HL-60 (cell line): ENCODE data around the gene SYCE3.

ENCODE experiments used
- DNase-seq, 2 experiments: peaks; one replicate each; pipeline ENCODE4 v3.0.0-alpha.2; 2010 to 2020; ENCODE audit warnings: low read depth in 1 of 2, low spot score in 1 of 2
- H3K27ac ChIP-seq: fragments of 250-450 bp; sonication (Bioruptor Pico); replicated peaks from 2 replicates; pipeline ENCODE4 v1.5.1; 2020; ENCODE audit warnings: mild to moderate bottlenecking, moderate library complexity
- H3K27me3 ChIP-seq: fragments of 250-450 bp; sonication (Bioruptor Pico); 2 replicates; pipeline ENCODE4 v1.5.1; 2021; ENCODE audit warnings: mild to moderate bottlenecking, moderate library complexity; ENCODE audit not compliant: insufficient read depth, poor library complexity, severe bottlenecking
- H3K4me3 ChIP-seq: replicated peaks from 2 replicates; pipeline ENCODE4 v1.5.1; 2011; ENCODE audit warnings: mild to moderate bottlenecking, control low read depth, low read length; ENCODE audit not compliant: insufficient read depth
- CTCF ChIP-seq: IDR thresholded peaks from one replicate; pipeline ENCODE4 v1.5.1; 2011; ENCODE audit warnings: low read length, control low read depth, inconsistent platforms; ENCODE audit not compliant: insufficient read depth
- GABPA ChIP-seq: IDR thresholded peaks from 2 replicates; pipeline ENCODE4 v1.6.1; 2012; ENCODE audit warnings: low read depth
- POLR2AphosphoS5 ChIP-seq: IDR thresholded peaks from 2 replicates; pipeline ENCODE4 v1.6.1; 2012; ENCODE audit warnings: low read depth
- REST ChIP-seq: IDR thresholded peaks from 2 replicates; pipeline ENCODE4 v1.6.1; 2012; ENCODE audit warnings: low read depth; ENCODE audit not compliant: insufficient replicate concordance
- SPI1 ChIP-seq: IDR thresholded peaks from 2 replicates; pipeline ENCODE4 v1.6.1; 2012; ENCODE audit warnings: low read depth, mild to moderate bottlenecking, borderline replicate concordance

Gene SYCE3

GRCh38 chr22:50513175-50513574 is 49.5 kb downstream of the SYCE3 start:
- H3K27me3 ChIP-seq, result no peaks in the 10 kb centered on the region
- H3K4me3 ChIP-seq, result no peak overlapping the region
- H3K27ac ChIP-seq, result no peak overlapping the region
- DNase-seq, result no peak
- TF ChIP-seq POLR2AphosphoS5 (no peak), REST (no peak), GABPA (no peak), SPI1 (no peak), CTCF (no peak)

GRCh38 chr22:50508897-50509296 is 53.8 kb downstream of the SYCE3 start:
- Histone ChIP-seq H3K27ac (peak overlapping the region; percentile 91), H3K4me3 (peak overlapping the region; percentile 67), H3K27me3 (no peaks in the 10 kb centered on the region)
- TF ChIP-seq SPI1, result no peak
- no peak for TF ChIP-seq REST
- TF ChIP-seq GABPA, result no peak
- no peak for TF ChIP-seq CTCF
- TF ChIP-seq POLR2AphosphoS5, result no peak
- DNase-seq, result no peak

- TF ChIP-seq SPI1, result no peak
- peak; percentile 46; the same call in 1 of the 2 replicates for TF ChIP-seq GABPA
- TF ChIP-seq CTCF, result no peak
- peak; percentile 65 for TF ChIP-seq REST
- peak; percentile 87 for TF ChIP-seq POLR2AphosphoS5
- DNase-seq, result peak; percentile 92 to 96
- Histone ChIP-seq H3K27me3 (no peaks in the 10 kb centered on the region), H3K27ac (peak within 1 kb of the TSS; percentile 91), H3K4me3 (peak within 1 kb of the TSS; percentile 81)
Observed at GRCh38 chr22:50507991-50508884, 54.5 kb downstream of the SYCE3 start, which contains the start of gene NCAPH2. TSS of gene NCAPH2 (plus strand) at chr22:50508224. CDS start at chr22:50508338, 114 bp downstream.
